Esophagus muscularis mucosa (tissue), 4 donors: ENCODE results near the gene MAGI2. TPM values are rescaled to one million over a fixed set of nuclear protein-coding genes. Genes with fewer than 3 reads are reported as not detected.

Source experiments
- DNase-seq: peaks from one replicate; pipeline ENCODE4 v3.0.0-alpha.2; 2017; ENCODE audit errors: extremely low spot score
- H3K27ac ChIP-seq, 4 donors: fragments of 200-600 bp; sonication (generic); replicated peaks in 1 of 4; 1 replicate in 3 of 4; 2 replicates in 1 of 4; pipeline ENCODE4 v1.5.1; 2016 to 2019; ENCODE audit warnings: mild to moderate bottlenecking in 1 of 4
- H3K27me3 ChIP-seq, 4 donors: fragments of 200-600 bp; sonication (generic); one replicate each; pipeline versions ENCODE4 v1.5.1 to v1.6.0; 2016 to 2019
- H3K36me3 ChIP-seq, 4 donors: fragments of 200-600 bp; sonication (generic); one replicate each; pipeline ENCODE4 v1.5.1; 2016 to 2019
- H3K4me1 ChIP-seq, 4 donors: fragments of 200-600 bp; sonication (generic); one replicate each; pipeline ENCODE4 v1.5.1; 2016 to 2019
- H3K4me3 ChIP-seq, 4 donors: fragments of 200-600 bp; sonication (generic); 1 replicate in 2 of 4; 2 replicates in 2 of 4; pipeline ENCODE4 v1.5.1; 2016 to 2019; ENCODE audit warnings: mild to moderate bottlenecking in 4 of 4, moderate library complexity in 1 of 4
- H3K9me3 ChIP-seq, 4 donors: fragments of 200-600 bp; sonication (generic); 1 replicate in 3 of 4; 2 replicates in 1 of 4; pipeline ENCODE4 v1.5.1; 2016 to 2019
- EP300 ChIP-seq: sonication (generic); formaldehyde crosslinking; IDR thresholded peaks from one replicate; pipeline ENCODE4 v1.6.1; 2017; ENCODE audit warnings: antibody characterized with exemption
- POLR2A ChIP-seq: fragments of 450-650 bp; IDR thresholded peaks from one replicate; pipeline ENCODE4 v1.6.1; 2017; ENCODE audit warnings: antibody characterized with exemption, moderate library complexity, mild to moderate bottlenecking, low read depth
- POLR2AphosphoS5 ChIP-seq, 2 donors: sonication (generic); formaldehyde crosslinking; IDR thresholded peaks; one replicate each; pipeline ENCODE4 v1.6.1; 2017; ENCODE audit warnings: antibody characterized with exemption in 2 of 2
- WGBS: methylation state at CpG from one replicate; pipeline ENCODE4 v1.1.5; 2018; 5-methylcytosine and 5-hydroxymethylcytosine counted together
- intact Hi-C: fragments of 100-400 bp; cut with DNase I; formaldehyde crosslinking; loops from one replicate; pipeline ENCODE4 v1.15.1; 2023
- total RNA-seq, 4 donors: library from RNA; depleted of rRNA; stranded (reverse); fragments of >200 nt; gene quantifications; one replicate each; pipeline versions ENCODE4 v1.1.0 to v1.2.1, GENCODE V29; 2016
- TF ChIP-seq, protein P1 (sequence below), 3 experiments: fragments of 200-600 bp in 2 of 3; fragments of 450-650 bp in 1 of 3; sonication (generic) in 2 of 3; IDR thresholded peaks; one replicate each; pipeline ENCODE4 v1.5.1; 2017 to 2019; ENCODE audit warnings: antibody characterized with exemption in 3 of 3, mild to moderate bottlenecking in 2 of 3, moderate library complexity in 1 of 3

The MAGI2 gene
- total RNA-seq, 4 donors from 2014 or later, result 14.4 to 22.3 (median 21.2) TPM

DNA sequence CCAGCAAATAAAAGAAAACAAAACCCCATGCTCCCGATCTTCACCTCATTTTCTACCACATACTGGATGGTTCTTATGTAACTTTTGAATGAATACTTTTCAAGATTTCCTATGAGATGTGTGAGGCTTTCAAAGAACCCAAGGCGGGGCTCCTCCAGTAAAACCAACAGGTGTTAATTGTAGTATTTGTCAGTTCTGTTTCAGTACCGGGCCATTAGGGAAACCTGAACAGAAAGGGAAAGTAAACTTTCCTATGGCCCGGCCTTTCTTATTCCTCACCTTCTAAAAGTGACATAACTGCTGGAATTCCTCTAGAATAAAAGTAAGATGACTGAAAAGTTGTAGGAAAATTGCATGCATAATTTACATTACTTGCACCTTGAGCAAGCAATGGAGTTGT, 672.9 kb downstream of the MAGI2 start:
- Histone ChIP-seq H3K27me3 (no peaks in the 10 kb centered on the region), H3K9me3 (no peaks in the 10 kb centered on the region), H3K4me1 (no peaks in the 10 kb centered on the region), H3K36me3 (no peaks in the 10 kb centered on the region), H3K4me3 (no peak overlapping the region), H3K27ac (no peak overlapping the region)
- WGBS, result 67% methylated on average over 4 of the region's 4 CpGs
- intact Hi-C loops, result no loop called here
- no peak for DNase-seq
- TF ChIP-seq POLR2AphosphoS5 (IDR thresholded peaks at IDR 0.05) (no peak), POLR2A (no peak), EP300 (no peak)
- TF ChIP-seq, protein P1, sequence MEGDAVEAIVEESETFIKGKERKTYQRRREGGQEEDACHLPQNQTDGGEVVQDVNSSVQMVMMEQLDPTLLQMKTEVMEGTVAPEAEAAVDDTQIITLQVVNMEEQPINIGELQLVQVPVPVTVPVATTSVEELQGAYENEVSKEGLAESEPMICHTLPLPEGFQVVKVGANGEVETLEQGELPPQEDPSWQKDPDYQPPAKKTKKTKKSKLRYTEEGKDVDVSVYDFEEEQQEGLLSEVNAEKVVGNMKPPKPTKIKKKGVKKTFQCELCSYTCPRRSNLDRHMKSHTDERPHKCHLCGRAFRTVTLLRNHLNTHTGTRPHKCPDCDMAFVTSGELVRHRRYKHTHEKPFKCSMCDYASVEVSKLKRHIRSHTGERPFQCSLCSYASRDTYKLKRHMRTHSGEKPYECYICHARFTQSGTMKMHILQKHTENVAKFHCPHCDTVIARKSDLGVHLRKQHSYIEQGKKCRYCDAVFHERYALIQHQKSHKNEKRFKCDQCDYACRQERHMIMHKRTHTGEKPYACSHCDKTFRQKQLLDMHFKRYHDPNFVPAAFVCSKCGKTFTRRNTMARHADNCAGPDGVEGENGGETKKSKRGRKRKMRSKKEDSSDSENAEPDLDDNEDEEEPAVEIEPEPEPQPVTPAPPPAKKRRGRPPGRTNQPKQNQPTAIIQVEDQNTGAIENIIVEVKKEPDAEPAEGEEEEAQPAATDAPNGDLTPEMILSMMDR (IDR thresholded peaks at IDR 0.05), result no peak

- TF ChIP-seq POLR2A, result no peak
- TF ChIP-seq, protein P1 (IDR thresholded peaks at IDR 0.05), result no peak
- no peak for TF ChIP-seq POLR2AphosphoS5 (IDR thresholded peaks at IDR 0.05)
- TF ChIP-seq EP300, result no peak
- Histone ChIP-seq H3K9me3 (no peaks in the 10 kb centered on the region), H3K4me3 (no peak overlapping the region), H3K27me3 (no peaks in the 10 kb centered on the region), H3K27ac (no peak overlapping the region), H3K36me3 (no peaks in the 10 kb centered on the region), H3K4me1 (no peaks in the 10 kb centered on the region)
- DNase-seq, result no peak
- WGBS, result 94% methylated on average over 2 of the region's 2 CpGs
- intact Hi-C loops, result no loop called here
These were observed 673.7 kb downstream of the MAGI2 start for GRCh38 chr7:78779788-78780187.

- Histone ChIP-seq H3K9me3 (no peaks in the 10 kb centered on the region), H3K4me3 (no peak overlapping the region), H3K36me3 (no peaks in the 10 kb centered on the region), H3K27ac (no peak overlapping the region), H3K4me1 (no peaks in the 10 kb centered on the region), H3K27me3 (no peaks in the 10 kb centered on the region)
- WGBS, result 98% methylated on average over 2 of the region's 2 CpGs
- intact Hi-C loops, result no loop called here
- TF ChIP-seq POLR2AphosphoS5 (IDR thresholded peaks at IDR 0.05), result no peak
- DNase-seq, result no peak
These were observed 675.6 kb downstream of the MAGI2 start for GRCh38 chr7:78777829-78778228.

- H3K27me3 ChIP-seq, result no peaks in the 10 kb centered on the region
- DNase-seq, result no peak
- H3K4me1 ChIP-seq, result peaks cover 9 to 45% (median 32%) of the 10 kb centered on the region in 4 donors
- no peaks in the 10 kb centered on the region for H3K9me3 ChIP-seq
- H3K27ac ChIP-seq, result no peak overlapping the region
- TF ChIP-seq, protein P1 (IDR thresholded peaks at IDR 0.05), result no peak
- TF ChIP-seq POLR2AphosphoS5 (IDR thresholded peaks at IDR 0.05) (no peak), EP300 (no peak), POLR2A (no peak)
- 5% methylated on average over 16 of the region's 16 CpGs for WGBS
- peak overlapping the region; percentile 35 to 58 (median 50) for H3K4me3 ChIP-seq
- intact Hi-C loops, result no loop called here
- H3K36me3 ChIP-seq, result no peaks in the 10 kb centered on the region
These were observed 682.8 kb downstream of the MAGI2 start for GRCh38 chr7:78770422-78771410.

GRCh38 chr7:78769481-78770101, 683.9 kb downstream of the MAGI2 start:
- Histone ChIP-seq H3K36me3 (no peaks in the 10 kb centered on the region), H3K27ac (peak overlapping the region in 1 of 4 donors; percentile 18), H3K9me3 (no peaks in the 10 kb centered on the region), H3K4me1 (peaks cover 9 to 45% (median 32%) of the 10 kb centered on the region in 4 donors), H3K4me3 (peak overlapping the region; percentile 44 to 58 (median 50)), H3K27me3 (no peaks in the 10 kb centered on the region)
- 3% methylated on average over 12 of the region's 12 CpGs for WGBS
- DNase-seq, result no peak
- intact Hi-C loops, result no loop called here
- TF ChIP-seq POLR2A (no peak), EP300 (no peak), POLR2AphosphoS5 (IDR thresholded peaks at IDR 0.05) (no peak)
- TF ChIP-seq, protein P1 (IDR thresholded peaks at IDR 0.05), result no peak
